AG04450 (cell line): ENCODE measurements around the gene PDE4D. TPM values are rescaled to one million over a fixed set of nuclear protein-coding genes. Genes with fewer than 3 reads are reported as not detected.

Experiments
- CTCF ChIA-PET: fragments of 300-600, 350-600 bp; formaldehyde crosslinking; extraction: SDS; loops from one replicate; lab custom pipeline; 2022; ENCODE audit warnings: antibody characterized with exemption, inconsistent platforms; lab: Charles Lee
- POLR2A ChIA-PET: fragments of 350-600 bp; formaldehyde crosslinking; extraction: SDS; loops from one replicate; lab custom pipeline; 2021; ENCODE audit warnings: antibody characterized with exemption, inconsistent platforms; lab: Yijun Ruan, JAX
- DNase-seq: peaks from one replicate; pipeline ENCODE4 v3.0.0-alpha.2; 2011; ENCODE audit warnings: low read depth, low spot score
- H3K27ac ChIP-seq: one replicate; pipeline ENCODE4 v1.5.1; 2012; ENCODE audit warnings: low read depth, low read length, control low read depth
- H3K27me3 ChIP-seq: one replicate; pipeline ENCODE4 v1.6.0; 2012; ENCODE audit warnings: low read length; ENCODE audit not compliant: control insufficient read depth, insufficient read depth
- H3K4me3 ChIP-seq: 2 replicates; pipeline ENCODE4 v1.5.1; 2011; ENCODE audit warnings: mild to moderate bottlenecking, low read depth, low read length, control low read depth
- H3K9me3 ChIP-seq: 2 replicates; pipeline ENCODE4 v1.5.1; 2012; ENCODE audit warnings: low read length; ENCODE audit not compliant: control insufficient read depth, insufficient read depth
- CTCF ChIP-seq: IDR thresholded peaks from 2 replicates; pipeline ENCODE4 v1.5.1; 2011; ENCODE audit warnings: low read depth, low read length, control low read depth, inconsistent platforms
- polyA plus RNA-seq: library from polyadenylated mRNA; depleted of rRNA; stranded (reverse); fragments of >200 nt; gene quantifications from 2 replicates; pipeline ENCODE4 v1.2.3, GENCODE V29; 2011

The PDE4D gene
- polyA plus RNA-seq, 1 experiment, result 12.0 TPM

GRCh38 chr5:58987193-58987592, 906.3 kb downstream of the PDE4D start:
- DNase-seq, result no peak
- Histone ChIP-seq H3K27ac (no peak overlapping the region), H3K27me3 (no peaks in the 10 kb centered on the region), H3K9me3 (no peaks in the 10 kb centered on the region), H3K4me3 (no peak overlapping the region)
- ChIA-PET POLR2A (no interaction called here), CTCF (interaction anchor here (0.8 to 2.2 kb wide), 5 partner anchors 9 to 201 kb away, joined by 3 to 15 read pairs (median 5); no protein-coding TSS in a partner anchor)
- TF ChIP-seq CTCF, result no peak

DNA sequence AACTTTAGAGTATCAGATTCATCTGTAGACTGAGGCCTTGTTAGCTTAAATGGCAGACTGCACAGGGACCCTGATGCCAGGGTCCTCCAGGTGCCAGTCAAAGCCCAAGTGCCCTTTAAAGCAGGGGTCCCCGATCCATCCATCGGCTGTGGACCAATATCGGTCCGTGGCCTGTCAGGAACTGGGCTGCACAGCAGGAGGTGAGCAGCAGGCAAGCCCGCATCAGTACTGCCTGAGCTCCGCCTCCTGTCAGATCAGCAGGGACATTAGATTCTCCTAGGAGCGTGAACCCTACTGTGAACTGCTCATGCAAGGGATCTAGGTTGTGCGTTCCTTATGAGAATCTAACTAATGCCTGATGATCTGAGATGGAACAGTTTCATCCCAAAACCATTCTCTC, 907.2 kb downstream of the PDE4D start:
- ChIA-PET POLR2A (no interaction called here), CTCF (interaction anchor here (1.2 to 2.8 kb wide), 4 partner anchors 94 to 188 kb away, joined by 3 to 15 read pairs (median 8); no protein-coding TSS in a partner anchor)
- Histone ChIP-seq H3K4me3 (no peak overlapping the region), H3K27me3 (no peaks in the 10 kb centered on the region), H3K9me3 (no peaks in the 10 kb centered on the region), H3K27ac (no peak overlapping the region)
- no peak for TF ChIP-seq CTCF
- no peak for DNase-seq

GRCh38 chr5:58985759-58986158, 907.8 kb downstream of the PDE4D start:
- POLR2A ChIA-PET, result no interaction called here
- CTCF ChIA-PET, result interaction anchor here (1.2 to 2.8 kb wide), 5 partner anchors 49 to 189 kb away, joined by 3 to 15 read pairs (median 10); no protein-coding TSS in a partner anchor
- TF ChIP-seq CTCF, result no peak
- Histone ChIP-seq H3K27ac (no peak overlapping the region), H3K9me3 (no peaks in the 10 kb centered on the region), H3K4me3 (no peak overlapping the region), H3K27me3 (no peaks in the 10 kb centered on the region)
- DNase-seq, result no peak

DNA sequence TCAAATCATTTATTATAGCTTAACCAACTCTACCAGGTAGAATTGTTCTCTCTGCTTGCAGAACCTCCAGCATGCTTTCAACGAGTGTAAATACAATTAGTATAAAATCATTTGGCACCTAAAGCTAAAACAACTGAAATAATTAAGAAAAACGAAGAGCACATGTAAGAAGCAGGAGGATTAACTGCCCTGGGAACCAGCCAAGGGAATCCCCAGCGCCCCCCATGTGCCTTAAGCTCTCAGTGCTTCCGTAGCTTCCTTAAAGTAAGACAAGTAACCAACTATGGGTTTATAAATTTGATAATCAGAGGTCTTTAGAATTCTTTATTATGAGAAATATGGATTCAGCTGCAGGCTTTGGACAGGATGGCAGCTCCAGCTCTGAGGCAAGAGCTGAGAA, 908.2 kb downstream of the PDE4D start:
- no peaks in the 10 kb centered on the region for H3K27me3 ChIP-seq
- no peak overlapping the region for H3K4me3 ChIP-seq
- TF ChIP-seq CTCF, result no peak
- ChIA-PET CTCF (interaction anchor here (1.0 to 2.8 kb wide), 6 partner anchors 12 to 189 kb away, joined by 3 to 15 read pairs (median 8); no protein-coding TSS in a partner anchor), POLR2A (interaction anchor here (0.5 kb wide), 1 partner anchor 15 kb away, joined by 3 read pairs; no protein-coding TSS in a partner anchor)
- H3K27ac ChIP-seq, result no peak overlapping the region
- no peak for DNase-seq
- H3K9me3 ChIP-seq, result no peaks in the 10 kb centered on the region

DNA sequence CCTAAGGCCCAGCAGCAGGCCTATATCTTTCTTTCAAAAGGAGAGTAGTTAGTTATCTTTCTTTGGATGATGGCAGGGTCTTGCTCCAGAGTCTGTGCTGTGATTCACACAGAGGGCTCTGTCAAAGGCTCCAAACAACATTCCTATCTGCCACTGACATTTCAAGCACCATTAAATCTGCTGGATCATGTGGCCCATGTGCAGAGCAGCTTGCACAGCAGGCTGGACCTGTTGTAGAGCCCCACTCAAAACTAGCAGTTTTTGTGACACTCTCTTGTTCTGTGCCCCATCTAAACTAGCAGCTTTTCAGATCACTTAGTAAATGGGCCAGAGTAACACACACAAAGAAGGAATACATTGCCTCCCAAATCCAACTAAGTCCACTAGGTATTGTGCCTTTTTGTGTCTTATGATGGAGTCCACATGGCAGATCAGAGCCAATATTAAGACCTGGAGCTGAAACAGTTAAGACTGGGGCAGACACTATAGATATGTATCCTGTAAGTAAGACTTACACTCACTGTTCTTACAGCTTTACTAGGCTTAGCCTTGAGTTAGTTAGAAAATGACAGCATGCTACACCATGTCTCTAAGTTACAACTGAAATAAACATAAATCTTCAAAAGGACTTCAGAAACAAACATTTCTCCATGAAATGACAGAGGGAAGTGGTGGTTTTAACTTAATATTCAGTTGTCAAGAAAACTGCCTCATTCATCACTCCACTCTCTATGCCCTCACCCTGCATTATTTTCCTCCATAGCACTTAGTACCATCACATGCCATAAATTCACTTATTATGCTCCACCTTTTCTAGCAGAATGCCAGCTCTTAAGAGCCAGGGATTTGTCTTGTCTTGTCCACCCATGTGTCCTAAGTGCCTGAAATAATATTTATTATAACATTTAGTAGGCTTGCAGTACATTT, 909.7 kb downstream of the PDE4D start:
- no peak for DNase-seq
- ChIA-PET POLR2A (no interaction called here), CTCF (interaction anchor here (0.6 to 2.8 kb wide), 6 partner anchors 10 to 397 kb away, joined by 3 to 15 read pairs (median 7); no protein-coding TSS in a partner anchor)
- TF ChIP-seq CTCF, result no peak
- no peak overlapping the region for H3K4me3 ChIP-seq
- no peaks in the 10 kb centered on the region for H3K27me3 ChIP-seq
- H3K27ac ChIP-seq, result no peak overlapping the region
- H3K9me3 ChIP-seq, result no peaks in the 10 kb centered on the region
